GM12878 (cell line): Measurements from ENCODE around the gene FADS1. TPM values are rescaled to one million over a fixed set of nuclear protein-coding genes. Genes with fewer than 3 reads are reported as not detected.

Source experiments
- ATAC-seq: fragments of 200-7000 bp; cut with Tn5 transposase; 3 replicates; pipeline ENCODE4 v1.9.1; 2020; ENCODE audit warnings: mild to moderate bottlenecking, moderate library complexity
- BruUV-seq: library from RNA; stranded (reverse); fragments of 400-500 nt; replicated peaks from 2 replicates; lab custom pipeline; 2021; lab: Mats Ljungman, UMichigan
- CTCF ChIA-PET: fragments of 300-600 bp; sonication (Branson Sonifier 250); formaldehyde crosslinking; extraction: SDS; loops from one replicate; lab custom pipeline; 2021; ENCODE audit warnings: inconsistent platforms; lab: Yijun Ruan, JAX
- POLR2A ChIA-PET: fragments of 350-600 bp; formaldehyde crosslinking; extraction: SDS; loops from one replicate; lab custom pipeline; 2021; ENCODE audit warnings: inconsistent platforms; lab: Charles Lee
- RAD21 ChIA-PET: fragments of 300-600 bp; sonication (Branson Sonifier 250); formaldehyde crosslinking; loops from one replicate; lab custom pipeline; 2023; ENCODE audit warnings: antibody characterized with exemption; ENCODE audit not compliant: unreplicated experiment; lab: Charles Lee
- SMC1A ChIA-PET: fragments of 300-600 bp; sonication (Branson Sonifier 250); formaldehyde crosslinking; loops from one replicate; lab custom pipeline; 2023; ENCODE audit not compliant: unreplicated experiment, uncharacterized antibody; lab: Charles Lee
- DNase-seq: peaks from one replicate; pipeline ENCODE4 v3.0.0-alpha.2; 2011; ENCODE audit warnings: low read depth, low spot score
- FAIRE-seq: peaks from 3 replicates; lab custom pipeline; 2011; peaks lifted over from hg19 to GRCh38; lab: Jason Lieb, UNC
- H2AFZ ChIP-seq: 2 replicates; pipeline ENCODE4 v1.6.0; 2011; ENCODE audit warnings: low read depth, low read length, control low read depth; ENCODE audit not compliant: control insufficient read depth
- H3K27ac ChIP-seq: 2 replicates; pipeline ENCODE4 v1.5.1; 2011; ENCODE audit warnings: control low read depth; ENCODE audit not compliant: control insufficient read depth, insufficient read depth
- H3K27me3 ChIP-seq, 2 experiments: replicated peaks in 1 of 2; 2 replicates each; pipeline versions ENCODE4 v1.6.0 to v1.6.1; 2011; ENCODE audit warnings: low read length in 1 of 2; ENCODE audit not compliant: control insufficient read depth in 2 of 2, insufficient read depth in 2 of 2
- H3K36me3 ChIP-seq, 2 experiments: 2 replicates each; pipeline ENCODE4 v1.5.1; 2011; ENCODE audit warnings: low read length in 1 of 2; ENCODE audit not compliant: control insufficient read depth in 2 of 2, insufficient read depth in 2 of 2
- H3K4me1 ChIP-seq: 2 replicates; pipeline ENCODE4 v1.6.1; 2011; ENCODE audit warnings: mild to moderate bottlenecking, low read length, moderate library complexity, mixed read lengths; ENCODE audit not compliant: control insufficient read depth, insufficient read depth
- H3K4me2 ChIP-seq: 2 replicates; pipeline ENCODE4 v1.6.0; 2011; ENCODE audit warnings: control low read depth; ENCODE audit not compliant: control insufficient read depth, insufficient read depth
- H3K4me3 ChIP-seq: fragments of 200-600 bp; sonication (generic); 2 replicates; pipeline ENCODE4 v1.5.1; 2016
- H3K79me2 ChIP-seq: 2 replicates; pipeline ENCODE4 v1.6.0; 2011; ENCODE audit warnings: low read length; ENCODE audit not compliant: control insufficient read depth, insufficient read depth
- H3K9ac ChIP-seq: 2 replicates; pipeline ENCODE4 v1.8.0; 2011; ENCODE audit warnings: low read length, control low read depth, mixed read lengths; ENCODE audit not compliant: control insufficient read depth, insufficient read depth
- H3K9me3 ChIP-seq: replicated peaks from 3 replicates; pipeline ENCODE4 v1.5.1; 2011; ENCODE audit warnings: mild to moderate bottlenecking, low read length; ENCODE audit not compliant: control insufficient read depth, insufficient read depth
- H4K20me1 ChIP-seq: 2 replicates; pipeline ENCODE4 v1.6.0; 2011; ENCODE audit not compliant: control insufficient read depth, insufficient read depth
- ETV6 ChIP-seq, 2 experiments: fragments of 450-650 bp in 1 of 2; IDR thresholded peaks in 1 of 2; conservative IDR thresholded peaks in 1 of 2; 2 replicates each; pipeline ENCODE4 v1.6.1; 2014; ENCODE audit warnings: antibody characterized with exemption in 1 of 2, borderline replicate concordance in 1 of 2, low read depth in 1 of 2, mild to moderate bottlenecking in 1 of 2, moderate library complexity in 1 of 2
- JUND ChIP-seq: IDR thresholded peaks from 2 replicates; pipeline ENCODE4 v1.6.1; 2012; ENCODE audit warnings: low read depth, mild to moderate bottlenecking, low read length, improper control_type of control experiment, moderate library complexity
- WGBS: methylation state at CpG from one replicate; pipeline ENCODE4 v1.1.6; 2016; ENCODE audit warnings: low lambda C conversion rate; ENCODE audit not compliant: insufficient replicate concordance, insufficient coverage; ENCODE audit errors: missing lambda C conversion rate; 5-methylcytosine and 5-hydroxymethylcytosine counted together
- in situ Hi-C: fragments of 300-500 bp; cut with MboI; formaldehyde crosslinking; loops from 9 replicates; pipeline ENCODE4 v1.14.3; 2018; ENCODE audit warnings: mixed read lengths
- intact Hi-C: fragments of 100-400 bp; cut with micrococcal nuclease; formaldehyde crosslinking; loops from one replicate; pipeline ENCODE4 v1.14.2; 2022; ENCODE audit not compliant: unreplicated experiment
- polyA plus RNA-seq, 11 experiments: library from polyadenylated mRNA; depleted of rRNA in 4 of 11; unstranded in 6 of 11; stranded (reverse) in 5 of 11; fragments of >200 nt; fragmentation: Nextera tagmentation in 4 of 11; fragmentation: Illumina TruSeq in 1 of 11; extraction: Ambion mirVana in 4 of 11; extraction: Trizol in 1 of 11; gene quantifications; 1 replicate in 1 of 11; 2 replicates in 10 of 11; pipeline versions ENCODE4 v1.2.1 to v1.2.3, GENCODE V29; 2011 to 2016; ENCODE audit warnings: inconsistent platforms in 2 of 11, missing spikeins in 2 of 11, low read depth in 1 of 11
- total RNA-seq, 4 experiments: library from RNA; depleted of rRNA in 3 of 4; stranded (reverse); fragments of >200 nt in 3 of 4; fragmentation: Illumina TruSeq in 1 of 4; extraction: Trizol in 1 of 4; gene quantifications; 2 replicates each; pipeline versions ENCODE4 v1.2.1 to v1.2.3, GENCODE V29; 2013 to 2021
- TF ChIP-seq, protein P1 (sequence below): fragments of 450-650 bp; formaldehyde crosslinking; IDR thresholded peaks from 2 replicates; pipeline ENCODE4 v1.4.0; 2022; ENCODE audit warnings: mild to moderate bottlenecking, moderate library complexity

FADS1 gene
- total and polyA plus RNA-seq, 10 of the 15 experiments (the other 5 are each of a cell fraction or from before 2014, with no cell fraction given), result 8.8 to 73.9 (median 39.0) TPM

DNA sequence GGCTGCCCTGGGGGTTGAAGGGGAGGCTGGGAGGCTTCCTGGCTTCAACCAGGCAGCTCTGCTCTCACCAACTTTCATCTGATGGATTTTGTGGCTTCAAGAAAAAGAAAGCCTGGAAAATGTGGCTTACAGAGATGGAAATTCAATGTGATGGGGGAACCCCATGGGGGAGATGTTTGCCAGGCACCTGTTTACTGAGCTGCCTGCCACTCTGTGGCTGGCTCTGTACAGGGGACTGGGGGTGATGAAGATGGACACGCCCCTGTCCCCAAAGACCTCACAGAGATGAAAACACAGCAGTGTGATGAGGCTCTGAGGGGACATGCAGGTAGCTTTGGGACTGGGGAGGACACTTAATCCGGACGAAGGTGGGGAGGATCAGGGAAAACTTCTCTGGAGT is 34.5 kb downstream of the FADS1 start:
- Histone ChIP-seq H3K36me3 (peaks cover 2 to 7% of the 10 kb centered on the region in 2 experiments), H3K9me3 (no peaks in the 10 kb centered on the region), H2AFZ (no peak overlapping the region), H3K4me3 (no peak overlapping the region), H3K4me1 (no peaks in the 10 kb centered on the region; the same call in 1 of the 2 replicates), H3K27me3 (no peaks in the 10 kb centered on the region), H3K79me2 (no peaks in the 10 kb centered on the region), H3K27ac (no peak overlapping the region), H3K9ac (no peak overlapping the region), H3K4me2 (no peak overlapping the region), H4K20me1 (no peaks in the 10 kb centered on the region)
- ATAC-seq (no peak), FAIRE-seq (no peak), DNase-seq (no peak)
- CTCF ChIA-PET, result interaction anchor here (0.6 to 1.4 kb wide), 6 partner anchors 15 to 660 kb away, joined by 3 to 10 read pairs (median 4); no protein-coding TSS in a partner anchor
- in situ Hi-C loops, result loop anchor here (5.0 kb wide), 1 partner anchor 35 kb away; no protein-coding TSS in a partner anchor
- intact Hi-C loops, result no loop called here
- RAD21 ChIA-PET, result interaction anchor here (1.1 kb wide), 1 partner anchor 35 kb away, joined by 3 read pairs; no protein-coding TSS in a partner anchor
- POLR2A ChIA-PET, result interaction anchor here (0.6 to 1.6 kb wide), 2 partner anchors 34 to 912 kb away, joined by 3 read pairs; no protein-coding TSS in a partner anchor
- WGBS, result 69% methylated on average over 3 of the region's 3 CpGs
- BruUV-seq, result no TSS peak
- SMC1A ChIA-PET, result no interaction called here
- TF ChIP-seq, protein P1, sequence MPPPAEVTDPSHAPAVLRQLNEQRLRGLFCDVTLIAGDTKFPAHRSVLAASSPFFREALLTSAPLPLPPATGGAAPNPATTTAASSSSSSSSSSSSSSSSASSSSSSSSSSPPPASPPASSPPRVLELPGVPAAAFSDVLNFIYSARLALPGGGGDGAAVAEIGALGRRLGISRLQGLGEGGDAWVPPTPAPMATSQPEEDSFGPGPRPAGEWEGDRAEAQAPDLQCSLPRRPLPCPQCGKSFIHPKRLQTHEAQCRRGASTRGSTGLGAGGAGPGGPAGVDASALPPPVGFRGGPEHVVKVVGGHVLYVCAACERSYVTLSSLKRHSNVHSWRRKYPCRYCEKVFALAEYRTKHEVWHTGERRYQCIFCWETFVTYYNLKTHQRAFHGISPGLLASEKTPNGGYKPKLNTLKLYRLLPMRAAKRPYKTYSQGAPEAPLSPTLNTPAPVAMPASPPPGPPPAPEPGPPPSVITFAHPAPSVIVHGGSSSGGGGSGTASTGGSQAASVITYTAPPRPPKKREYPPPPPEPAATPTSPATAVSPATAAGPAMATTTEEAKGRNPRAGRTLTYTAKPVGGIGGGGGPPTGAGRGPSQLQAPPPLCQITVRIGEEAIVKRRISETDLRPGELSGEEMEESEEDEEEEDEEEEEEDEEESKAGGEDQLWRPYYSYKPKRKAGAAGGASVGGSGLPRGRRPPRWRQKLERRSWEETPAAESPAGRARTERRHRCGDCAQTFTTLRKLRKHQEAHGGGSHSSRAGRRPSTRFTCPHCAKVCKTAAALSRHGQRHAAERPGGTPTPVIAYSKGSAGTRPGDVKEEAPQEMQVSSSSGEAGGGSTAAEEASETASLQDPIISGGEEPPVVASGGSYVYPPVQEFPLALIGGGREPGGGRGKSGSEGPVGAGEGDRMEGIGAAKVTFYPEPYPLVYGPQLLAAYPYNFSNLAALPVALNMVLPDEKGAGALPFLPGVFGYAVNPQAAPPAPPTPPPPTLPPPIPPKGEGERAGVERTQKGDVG (CRISPR knock-in tag), result no peak
- TF ChIP-seq JUND (no peak), ETV6 (conservative IDR thresholded peaks at IDR 0.05 in 1 of 2, IDR thresholded peaks at IDR 0.05 in 1 of 2; ENCODE audit: borderline replicate concordance in 1 of 2, low read depth in 1 of 2) (no peak)
